Stimulated activated CD8-positive, alpha-beta memory T cell treated with anti-CD3 and anti-CD28 coated beads, Interleukin-15, amount 100 ng/mL, for 4 hours (primary cell): ENCODE results near the gene KLHL25.

Source experiments
- DNase-seq, 2 donors: peaks; one replicate each; pipeline ENCODE4 v3.0.0-alpha.2; 2020; ENCODE audit warnings: low read depth in 2 of 2

Gene KLHL25

DNA sequence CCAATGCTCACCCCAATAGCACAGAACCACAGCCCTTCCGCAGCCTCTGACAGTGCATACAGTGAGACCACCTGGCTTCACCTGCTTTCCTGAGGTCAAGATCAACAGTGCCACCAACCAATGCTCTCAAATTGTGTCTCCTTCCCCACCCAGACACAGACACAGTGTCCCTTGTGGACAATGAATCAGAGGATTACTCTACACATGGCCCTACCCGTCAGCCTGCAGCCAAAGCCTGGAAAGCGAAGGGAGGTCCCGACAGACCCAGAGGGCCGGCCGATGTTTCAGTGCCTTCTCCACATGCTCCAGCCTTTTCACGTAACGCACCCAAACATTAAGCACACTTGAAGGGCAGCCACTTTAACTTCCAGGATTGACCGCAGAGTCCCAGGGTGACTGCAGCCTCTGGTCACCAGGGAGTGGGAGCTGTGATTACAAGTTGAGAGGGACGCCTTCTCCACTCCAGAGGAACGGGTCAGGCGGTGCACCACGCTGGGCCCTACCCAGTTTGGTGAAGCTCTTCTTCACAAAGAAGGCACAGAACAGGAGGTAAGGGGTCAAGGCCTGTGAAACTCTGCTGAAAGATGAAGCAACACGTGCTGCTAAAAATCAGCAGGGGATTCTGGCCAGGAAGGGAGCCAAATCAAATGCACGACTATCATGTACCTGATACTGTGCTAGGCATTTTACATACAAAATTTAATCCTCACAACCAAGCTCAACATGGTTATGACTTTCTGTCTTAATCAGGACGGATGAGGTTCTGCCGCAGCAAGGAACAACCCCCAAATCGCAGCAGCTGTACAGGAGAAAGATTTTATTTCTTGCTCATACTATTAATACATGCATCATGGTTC is 17.2 kb downstream of the KLHL25 start:
- DNase-seq = no peak

DNA sequence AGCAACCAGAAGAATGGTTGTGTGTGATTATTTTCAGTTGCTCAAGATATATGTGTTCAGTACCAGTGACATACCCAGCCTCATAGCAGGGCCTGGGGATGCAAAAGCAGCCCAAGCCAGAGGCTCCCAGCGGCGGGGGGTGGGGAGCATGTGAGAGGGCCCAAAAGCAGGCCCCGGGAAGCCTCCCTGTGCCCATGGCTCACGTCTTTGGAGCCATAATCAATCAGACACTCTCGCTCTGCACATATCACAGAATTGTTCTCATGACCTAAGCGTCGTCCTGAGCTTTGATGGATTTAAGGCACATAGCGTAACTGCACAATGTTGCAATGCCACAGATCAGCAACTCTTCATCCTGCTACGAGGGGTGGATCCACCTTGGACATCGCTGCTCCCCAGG is 20.8 kb downstream of the KLHL25 start:
- DNase-seq = no peak

DNA sequence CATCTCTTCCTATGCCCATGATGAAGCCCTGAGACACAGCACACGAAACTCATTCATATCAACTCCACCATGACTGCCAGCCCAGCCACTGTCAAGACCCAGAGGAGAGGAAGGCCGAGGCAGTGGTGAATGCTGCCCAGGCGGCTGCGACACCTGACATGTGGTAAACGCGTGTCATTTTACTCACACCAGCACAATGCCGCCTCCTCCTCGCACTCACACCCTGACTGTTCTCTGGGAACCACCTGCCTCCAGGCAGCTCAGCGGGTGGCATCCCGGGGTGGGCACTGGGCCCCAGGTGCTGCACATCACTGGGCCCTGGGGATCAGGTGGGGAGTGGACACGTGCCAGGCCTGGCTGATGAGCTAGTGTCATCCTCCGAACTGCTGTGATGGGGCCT is 21.5 kb downstream of the KLHL25 start:
- no peak for DNase-seq

GRCh38 chr15:85772668-85773067 is 22.1 kb downstream of the KLHL25 start:
- no peak for DNase-seq

GRCh38 chr15:85771781-85772445 is 22.8 kb downstream of the KLHL25 start:
- no peak for DNase-seq

- DNase-seq = no peak
Measured at GRCh38 chr15:85771271-85771670, 23.5 kb downstream of the KLHL25 start.

DNA sequence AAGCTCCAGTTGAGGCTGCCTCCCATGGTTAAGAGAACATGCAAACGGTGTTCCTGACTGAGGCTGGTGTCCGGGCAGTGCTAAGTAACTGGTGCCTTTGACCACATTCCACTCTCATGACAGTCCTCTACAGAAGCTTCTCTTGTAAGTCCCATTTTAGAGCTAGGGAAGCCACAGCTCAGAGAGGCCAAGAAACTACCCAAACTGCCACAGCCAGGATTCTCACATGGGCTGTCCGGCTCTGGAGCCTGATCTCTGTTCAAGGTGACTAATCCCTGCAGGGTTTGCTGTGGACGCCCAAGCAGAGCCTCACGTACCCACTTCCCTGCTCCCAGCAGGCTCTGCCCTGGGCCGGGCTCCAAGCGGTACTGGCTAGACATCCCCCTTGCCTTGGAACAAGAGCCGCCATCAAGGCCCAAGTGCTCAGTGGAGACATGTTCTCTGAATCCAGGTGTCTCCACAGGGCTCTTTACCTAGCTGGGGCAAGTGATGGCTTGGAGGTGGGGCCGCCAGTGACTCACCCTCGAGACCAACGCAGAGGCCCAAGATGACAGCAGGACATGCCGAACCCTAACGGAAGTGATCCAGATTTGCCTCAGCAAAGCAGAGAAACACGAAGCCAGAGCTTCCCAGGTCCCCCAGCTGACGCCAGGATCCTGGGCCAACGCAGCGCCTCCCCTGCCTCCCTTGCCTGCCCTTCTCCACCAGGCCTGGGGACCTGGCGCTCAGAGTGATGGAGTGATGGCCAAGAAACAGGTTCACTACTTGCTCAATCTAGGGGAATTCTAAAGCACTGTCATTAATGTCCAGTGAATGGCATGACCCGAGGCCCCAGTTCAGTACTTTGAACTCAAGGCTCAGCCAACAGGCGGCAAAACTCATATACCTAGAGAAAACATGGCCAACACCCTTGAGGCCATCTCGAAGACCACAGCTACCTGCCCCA is 24.4 kb downstream of the KLHL25 start:
- DNase-seq = no peak

DNA sequence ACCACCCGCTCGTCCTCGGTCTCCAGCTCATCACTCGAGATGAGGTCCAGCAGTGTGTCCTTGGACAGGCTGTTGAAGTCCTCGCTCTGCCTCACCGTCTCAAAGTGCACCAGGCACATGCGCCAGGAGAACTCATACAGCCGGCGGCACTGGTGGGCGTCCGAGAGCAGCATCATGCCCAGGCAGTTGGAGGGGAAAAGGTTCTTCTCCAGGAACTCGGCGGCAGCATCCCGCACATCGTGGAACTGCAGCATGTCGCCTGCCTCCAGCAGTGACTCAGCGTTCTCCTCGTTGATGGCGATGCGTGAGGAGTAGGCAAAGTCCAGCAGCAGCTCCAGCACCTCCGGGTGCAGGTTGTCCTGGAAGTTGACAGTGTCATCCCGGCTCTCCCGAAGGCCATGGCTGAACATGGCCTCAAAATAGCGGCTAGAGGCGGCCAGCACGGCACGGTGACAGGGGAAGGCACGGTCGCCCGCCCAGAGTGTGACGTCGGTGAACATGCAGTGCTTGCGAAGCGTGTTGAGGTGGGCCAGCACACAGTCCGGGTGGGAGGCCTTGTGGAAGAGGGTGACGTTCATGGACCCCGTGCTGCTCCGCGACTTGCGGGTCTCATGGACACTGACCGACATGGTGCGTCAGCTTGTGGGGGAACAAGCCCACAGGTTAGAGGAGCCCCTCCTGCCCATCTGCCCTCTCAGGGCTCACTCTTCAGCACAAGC is 25.4 kb downstream of the KLHL25 start:
- no peak for DNase-seq

DNA sequence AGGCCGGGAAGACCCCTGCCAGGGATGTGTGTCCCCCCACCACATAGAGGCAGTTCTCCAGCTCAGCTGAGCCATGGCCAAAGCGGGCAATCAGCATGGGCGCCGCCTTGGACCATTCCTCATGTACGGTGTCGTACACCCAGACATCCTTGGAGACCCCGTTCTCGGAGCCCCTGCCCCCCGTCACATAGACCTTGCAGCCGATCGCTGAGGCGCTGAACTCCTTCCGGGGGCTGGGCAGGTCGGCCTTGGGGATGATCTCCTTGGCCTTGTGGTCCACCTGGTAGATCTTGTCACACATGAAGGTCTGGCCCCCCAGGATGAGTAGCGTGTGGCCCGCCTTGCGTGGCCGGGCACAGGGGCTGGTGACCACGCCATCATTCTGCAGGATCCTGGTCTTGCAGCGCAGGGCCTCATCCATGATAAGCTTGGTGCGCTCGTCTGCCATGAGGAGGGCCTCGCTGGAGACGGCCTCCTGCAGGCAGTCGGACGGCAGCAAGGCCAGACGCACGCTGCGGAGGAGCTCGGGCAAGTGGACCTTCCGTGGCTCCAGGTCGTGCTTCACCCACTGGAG is 26.0 kb downstream of the KLHL25 start:
- DNase-seq = no peak

GRCh38 chr15:85767785-85768529 is 26.8 kb downstream of the KLHL25 start:
- no peak for DNase-seq

DNA sequence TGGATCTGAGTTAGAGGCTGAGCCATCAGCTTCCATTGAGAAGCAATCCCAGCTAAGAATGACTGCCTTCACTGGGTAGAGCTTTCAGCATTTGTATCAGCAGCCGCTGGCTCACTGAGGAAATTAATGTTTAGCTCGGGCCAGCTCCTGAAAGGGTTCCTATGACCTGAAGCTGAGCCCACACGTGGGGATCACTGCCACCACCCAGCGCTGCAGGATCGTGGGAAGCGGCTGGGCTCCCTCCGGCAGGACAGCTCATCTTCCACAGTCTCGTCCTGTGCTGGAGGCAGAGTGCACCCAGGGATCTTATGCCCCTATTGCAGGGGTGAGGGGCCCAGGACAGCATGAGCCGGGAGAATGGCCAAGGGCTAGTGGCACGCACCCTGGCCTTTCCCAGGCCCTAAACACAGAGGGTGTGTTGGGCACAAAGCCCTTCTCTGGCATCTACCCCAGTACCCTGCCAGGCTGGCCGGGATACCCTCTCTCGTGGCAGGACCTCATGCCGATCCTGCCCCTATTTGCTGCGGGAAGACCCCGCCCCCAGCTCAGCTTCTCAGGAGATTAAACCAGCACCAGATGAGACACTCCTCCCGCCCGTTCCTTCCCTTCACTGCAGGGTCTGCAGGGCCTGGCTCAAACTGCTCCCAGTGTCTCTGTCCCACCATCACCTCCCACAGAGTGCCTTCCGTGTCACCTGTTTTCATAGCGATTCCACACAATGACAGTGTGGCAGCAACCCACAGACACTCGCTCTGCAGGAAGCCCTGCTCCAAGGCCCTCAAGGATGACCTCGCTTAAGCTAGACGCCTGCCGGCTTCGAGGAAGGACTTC is 28.5 kb downstream of the KLHL25 start:
- no peak for DNase-seq

DNA sequence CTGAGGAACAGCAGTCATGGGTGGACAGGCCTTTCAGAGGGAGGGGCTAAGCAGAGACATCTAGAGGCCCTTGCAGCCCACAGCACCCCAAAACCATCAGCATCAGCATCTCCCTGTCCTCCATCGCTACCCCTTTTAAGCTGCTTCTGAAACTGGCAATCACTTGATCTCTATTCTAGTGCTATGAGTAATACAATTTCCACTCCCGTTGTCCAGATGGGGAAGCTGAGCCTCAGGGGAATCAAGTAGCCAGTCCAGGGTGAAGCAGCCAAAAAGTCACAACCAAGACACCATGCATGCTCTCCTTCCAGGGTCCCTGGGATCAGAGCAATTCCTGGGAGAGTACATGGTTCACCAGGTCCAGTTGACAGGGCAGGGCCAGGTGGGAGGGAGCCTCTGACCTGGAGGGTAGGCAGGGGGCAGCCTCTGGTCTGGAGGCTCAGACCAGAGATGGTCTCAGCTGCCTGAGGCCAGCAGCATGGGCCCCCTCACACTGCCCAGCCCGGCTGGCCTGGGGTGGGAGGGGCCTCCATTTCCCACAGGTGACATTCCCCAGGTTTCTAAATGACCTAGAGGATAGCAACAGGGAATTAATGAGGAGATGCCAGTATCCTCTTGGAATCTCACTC is 30.0 kb downstream of the KLHL25 start:
- DNase-seq = no peak

DNA sequence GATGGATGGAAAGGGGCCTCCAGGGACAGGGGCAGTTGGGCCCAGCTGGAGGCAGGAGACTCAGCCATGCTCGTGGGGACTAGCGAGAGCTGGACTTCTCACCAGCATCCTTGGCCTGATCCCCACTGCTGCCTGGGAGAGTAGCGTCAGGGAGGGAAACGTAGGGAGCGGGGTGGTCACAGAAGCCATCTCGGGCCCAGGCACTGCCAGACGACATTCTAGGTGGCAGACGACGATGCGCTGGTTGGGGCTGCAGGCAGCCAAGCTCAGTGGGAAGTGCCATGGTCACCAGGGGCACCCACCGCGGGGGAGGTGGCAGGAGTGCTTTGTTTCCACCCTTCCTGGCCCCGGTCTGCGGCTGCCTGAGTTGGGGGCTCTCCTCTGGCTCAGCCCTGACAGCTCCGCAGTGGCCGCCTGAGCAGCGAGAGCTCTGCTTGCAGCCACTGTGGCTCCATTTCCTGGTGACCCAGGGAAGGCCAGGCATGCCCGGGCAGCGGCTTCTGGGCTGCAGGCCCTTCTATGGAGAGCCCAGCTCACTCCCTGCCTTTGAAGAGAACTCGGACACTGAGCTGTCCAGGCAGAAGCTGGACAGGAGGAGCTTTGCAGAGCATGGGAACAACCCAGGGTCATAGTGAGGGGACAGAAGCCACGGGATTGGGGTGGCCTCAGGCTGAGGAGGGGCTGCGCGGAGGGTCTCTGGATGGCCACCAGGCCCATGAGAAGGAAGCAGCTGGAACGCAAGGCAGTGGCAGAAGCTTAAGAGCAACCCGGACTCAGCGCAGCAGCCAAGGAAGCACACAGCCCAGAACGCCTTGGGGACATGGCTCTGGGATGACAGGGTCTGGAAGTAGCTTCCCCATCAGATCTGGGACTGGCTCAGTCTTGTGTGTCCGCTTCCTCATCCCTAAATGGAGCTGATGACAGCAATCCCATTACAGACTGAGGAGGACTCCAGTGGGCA is 30.8 kb downstream of the KLHL25 start:
- no peak for DNase-seq

DNA sequence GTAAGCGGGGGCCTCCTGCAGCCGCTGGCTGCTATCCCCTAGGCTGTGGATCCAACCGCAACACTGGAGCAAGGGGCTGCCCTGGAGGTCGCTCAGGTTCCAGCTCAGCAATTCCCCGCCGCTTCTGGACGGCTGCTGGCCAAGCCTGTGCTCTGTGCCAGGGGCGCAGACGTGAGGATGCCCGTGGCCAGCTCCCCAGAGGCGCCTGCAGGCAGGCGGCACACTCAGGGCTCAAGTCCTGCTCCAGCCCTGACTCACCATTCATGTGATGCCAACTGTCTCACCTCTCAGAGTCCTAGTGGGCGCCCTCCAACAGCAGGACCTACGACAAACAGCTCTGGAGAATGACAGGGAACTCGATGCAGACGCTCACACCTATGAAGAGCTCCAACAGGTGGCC is 31.6 kb downstream of the KLHL25 start:
- DNase-seq = no peak

GRCh38 chr15:85762756-85763127 is 32.0 kb downstream of the KLHL25 start:
- DNase-seq = no peak

- no peak for DNase-seq
Measured at GRCh38 chr15:85762039-85762755, 32.5 kb downstream of the KLHL25 start.

DNA sequence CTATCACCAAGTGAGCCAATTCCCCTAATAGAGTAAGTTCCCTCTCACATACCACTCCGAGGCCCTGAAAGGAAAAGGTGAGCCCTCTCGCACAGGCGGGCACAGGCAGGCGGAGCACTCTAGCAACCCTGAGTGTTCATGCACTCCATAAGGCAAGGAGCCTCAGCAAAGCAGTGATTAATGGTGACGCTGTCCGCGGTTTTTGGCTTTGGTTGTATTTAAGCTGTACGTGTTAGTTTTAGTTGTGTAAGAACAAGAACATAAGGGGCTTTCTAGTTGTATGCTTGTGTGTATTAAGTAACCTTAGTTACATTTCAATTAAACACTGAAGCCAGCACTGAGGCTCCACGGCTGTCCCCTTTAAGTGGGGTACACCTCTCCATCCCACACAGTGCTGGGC is 33.1 kb downstream of the KLHL25 start:
- DNase-seq = no peak
